Myocyte (in vitro differentiated cells): ENCODE results near the gene STARD3NL. TPM values are rescaled to one million over a fixed set of nuclear protein-coding genes. Genes with fewer than 3 reads are reported as not detected.
"Not testable (repeated sequence)": the region's sequence is repeated elsewhere in the genome, so short reads cannot be mapped to it uniquely, and the experiment has no call there.

Source experiments
- DNase-seq: peaks from one replicate; pipeline ENCODE4 v3.0.0-alpha.2; 2012; ENCODE audit warnings: low read depth
- total RNA-seq: library from RNA; depleted of rRNA; stranded (reverse); fragments of >200 nt; gene quantifications from 2 replicates; pipeline ENCODE4 v1.2.3, GENCODE V29; 2014

Gene STARD3NL
- total RNA-seq, 1 donor from 2014 or later: 81.3 TPM

GRCh38 chr7:38263274-38263673, 85.2 kb downstream of the STARD3NL start:
- not testable (repeated sequence) for DNase-seq

- not testable (repeated sequence) for DNase-seq
Observed at GRCh38 chr7:38264602-38265001, 86.6 kb downstream of the STARD3NL start.

GRCh38 chr7:38265958-38266357, 87.9 kb downstream of the STARD3NL start:
- not testable (repeated sequence) for DNase-seq

- not testable (repeated sequence) for DNase-seq
Observed at GRCh38 chr7:38269704-38270346, 91.8 kb downstream of the STARD3NL start.

- DNase-seq: not testable (repeated sequence)
Observed at GRCh38 chr7:38270405-38270804, 92.4 kb downstream of the STARD3NL start.

GRCh38 chr7:38273286-38273995, 95.4 kb downstream of the STARD3NL start, which contains the start of gene TARP:
TSS of gene TARP (minus strand) at chr7:38273636.
- no peak for DNase-seq

GRCh38 chr7:38274486-38274885, 96.4 kb downstream of the STARD3NL start:
- DNase-seq: no peak

GRCh38 chr7:38274927-38275620, 97.0 kb downstream of the STARD3NL start:
- no peak for DNase-seq

- no peak for DNase-seq
Observed at GRCh38 chr7:38276096-38276877, 98.2 kb downstream of the STARD3NL start.

GRCh38 chr7:38280000-38280399, 102.0 kb downstream of the STARD3NL start:
- DNase-seq: no peak
